Activated naive CD4-positive, alpha-beta T cell treated with anti-CD3 and anti-CD28 coated beads for 36 hours (primary cell): ENCODE measurements around the gene ZMYM2. TPM values are rescaled to one million over a fixed set of nuclear protein-coding genes. Genes with fewer than 3 reads are reported as not detected.

Experiments used
- CTCF ChIA-PET: fragments of 350-600 bp; sonication (Branson Sonifier 250); formaldehyde crosslinking; loops from one replicate; lab custom pipeline; 2021; ENCODE audit warnings: antibody characterized with exemption; lab: Charles Lee
- DNase-seq: peaks from one replicate; pipeline ENCODE4 v3.0.0-alpha.2; 2020
- H3K27ac Mint-ChIP-seq: one replicate; pipeline ENCODE4 v1.8.0; 2021; ENCODE audit warnings: mild to moderate bottlenecking, mixed read lengths
- H3K27me3 Mint-ChIP-seq: one replicate; pipeline ENCODE4 v1.8.0; 2021; ENCODE audit warnings: low read depth, mixed read lengths
- H3K36me3 Mint-ChIP-seq: one replicate; pipeline ENCODE4 v1.8.0; 2021; ENCODE audit warnings: low read depth, mixed read lengths
- H3K4me1 Mint-ChIP-seq: one replicate; pipeline ENCODE4 v1.8.0; 2021; ENCODE audit warnings: low read depth, mixed read lengths
- H3K4me3 Mint-ChIP-seq: one replicate; pipeline ENCODE4 v1.8.0; 2021; ENCODE audit warnings: mild to moderate bottlenecking, moderate library complexity, mixed read lengths
- H3K9me3 Mint-ChIP-seq: one replicate; pipeline ENCODE4 v1.8.0; 2021; ENCODE audit warnings: mixed read lengths
- intact Hi-C: fragments of 100-400 bp; cut with micrococcal nuclease; formaldehyde crosslinking; loops from one replicate; pipeline ENCODE4 v1.15.1; 2023
- total RNA-seq, 2 experiments: library from RNA; stranded (reverse); gene quantifications; one replicate each; pipeline ENCODE4 v1.2.3, GENCODE V29; 2021

Gene ZMYM2
- total RNA-seq, 2 experiments from 2014 or later, result 38.9 to 42.9 TPM

GRCh38 chr13:20053891-20054290, 95.4 kb downstream of the ZMYM2 start:
- peaks cover 24% of the 10 kb centered on the region for H3K36me3 Mint-ChIP-seq
- H3K27ac Mint-ChIP-seq, result no peak overlapping the region
- intact Hi-C loops, result no loop called here
- H3K27me3 Mint-ChIP-seq, result no peaks in the 10 kb centered on the region
- H3K4me1 Mint-ChIP-seq, result peaks cover 15% of the 10 kb centered on the region
- DNase-seq, result no peak
- no peaks in the 10 kb centered on the region for H3K9me3 Mint-ChIP-seq
- CTCF ChIA-PET, result interaction anchor here (0.6 kb wide), 2 partner anchors 67 to 110 kb away, joined by 3 read pairs; no protein-coding TSS in a partner anchor
- no peak overlapping the region for H3K4me3 Mint-ChIP-seq

- CTCF ChIA-PET, result interaction anchor here (0.6 kb wide), 1 partner anchor 110 kb away, joined by 3 read pairs; no protein-coding TSS in a partner anchor
- Mint-ChIP-seq H3K27ac (no peak overlapping the region), H3K27me3 (no peaks in the 10 kb centered on the region), H3K36me3 (peaks cover 28% of the 10 kb centered on the region), H3K4me3 (no peak overlapping the region), H3K9me3 (no peaks in the 10 kb centered on the region), H3K4me1 (peaks cover 8% of the 10 kb centered on the region)
- no peak for DNase-seq
- intact Hi-C loops, result no loop called here
Measured at GRCh38 chr13:20054586-20054985, 96.1 kb downstream of the ZMYM2 start.

- no peak for DNase-seq
- Mint-ChIP-seq H3K27me3 (no peaks in the 10 kb centered on the region), H3K4me1 (peaks cover 2% of the 10 kb centered on the region), H3K4me3 (no peak overlapping the region), H3K9me3 (no peaks in the 10 kb centered on the region), H3K27ac (no peak overlapping the region), H3K36me3 (peaks cover 28% of the 10 kb centered on the region)
- CTCF ChIA-PET, result no interaction called here
- intact Hi-C loops, result no loop called here
Measured at GRCh38 chr13:20057214-20057613, 98.7 kb downstream of the ZMYM2 start.

- H3K36me3 Mint-ChIP-seq, result peaks cover 23% of the 10 kb centered on the region
- intact Hi-C loops, result no loop called here
- no peak overlapping the region for H3K27ac Mint-ChIP-seq
- no peak for DNase-seq
- H3K4me3 Mint-ChIP-seq, result no peak overlapping the region
- H3K4me1 Mint-ChIP-seq, result peaks cover 2% of the 10 kb centered on the region
- no peaks in the 10 kb centered on the region for H3K27me3 Mint-ChIP-seq
- CTCF ChIA-PET, result no interaction called here
- no peaks in the 10 kb centered on the region for H3K9me3 Mint-ChIP-seq
Measured at GRCh38 chr13:20057963-20058362, 99.4 kb downstream of the ZMYM2 start.

- no peak for DNase-seq
- no peaks in the 10 kb centered on the region for H3K9me3 Mint-ChIP-seq
- peaks cover 2% of the 10 kb centered on the region for H3K4me1 Mint-ChIP-seq
- H3K27ac Mint-ChIP-seq, result no peak overlapping the region
- no peaks in the 10 kb centered on the region for H3K27me3 Mint-ChIP-seq
- intact Hi-C loops, result no loop called here
- CTCF ChIA-PET, result no interaction called here
- H3K4me3 Mint-ChIP-seq, result no peak overlapping the region
- H3K36me3 Mint-ChIP-seq, result peaks cover 23% of the 10 kb centered on the region
Measured at GRCh38 chr13:20058476-20058875, 99.9 kb downstream of the ZMYM2 start.

- Mint-ChIP-seq H3K27me3 (no peaks in the 10 kb centered on the region), H3K4me1 (no peaks in the 10 kb centered on the region), H3K27ac (no peak overlapping the region), H3K4me3 (no peak overlapping the region), H3K36me3 (peaks cover 21% of the 10 kb centered on the region), H3K9me3 (no peaks in the 10 kb centered on the region)
- intact Hi-C loops, result no loop called here
- DNase-seq, result no peak
- CTCF ChIA-PET, result interaction anchor here (0.5 kb wide), 1 partner anchor 62 kb away, joined by 3 read pairs; no protein-coding TSS in a partner anchor
Measured at GRCh38 chr13:20064128-20064527, 105.6 kb downstream of the ZMYM2 start.

- Mint-ChIP-seq H3K36me3 (peaks cover 17% of the 10 kb centered on the region), H3K4me1 (no peaks in the 10 kb centered on the region), H3K9me3 (no peaks in the 10 kb centered on the region), H3K27me3 (no peaks in the 10 kb centered on the region), H3K27ac (no peak overlapping the region), H3K4me3 (no peak overlapping the region)
- CTCF ChIA-PET, result interaction anchor here (0.6 kb wide), 1 partner anchor 131 kb away, joined by 3 read pairs; no protein-coding TSS in a partner anchor
- DNase-seq, result no peak
- intact Hi-C loops, result no loop called here
Measured at GRCh38 chr13:20065516-20065915, 107.0 kb downstream of the ZMYM2 start.

GRCh38 chr13:20069956-20070355, 111.4 kb downstream of the ZMYM2 start:
- no peaks in the 10 kb centered on the region for H3K27me3 Mint-ChIP-seq
- CTCF ChIA-PET, result no interaction called here
- peaks cover 22% of the 10 kb centered on the region for H3K36me3 Mint-ChIP-seq
- no peak overlapping the region for H3K27ac Mint-ChIP-seq
- H3K4me1 Mint-ChIP-seq, result no peaks in the 10 kb centered on the region
- intact Hi-C loops, result loop anchor here (2.0 kb wide), 1 partner anchor 21 kb away; no protein-coding TSS in a partner anchor
- no peak for DNase-seq
- H3K9me3 Mint-ChIP-seq, result no peaks in the 10 kb centered on the region
- no peak overlapping the region for H3K4me3 Mint-ChIP-seq

GRCh38 chr13:20073775-20074174, 115.2 kb downstream of the ZMYM2 start:
- Mint-ChIP-seq H3K36me3 (peaks cover 18% of the 10 kb centered on the region), H3K9me3 (no peaks in the 10 kb centered on the region), H3K27ac (no peak overlapping the region), H3K4me3 (no peak overlapping the region), H3K4me1 (no peaks in the 10 kb centered on the region), H3K27me3 (no peaks in the 10 kb centered on the region)
- DNase-seq, result no peak
- intact Hi-C loops, result no loop called here
- CTCF ChIA-PET, result interaction anchor here (0.9 kb wide), 1 partner anchor 18 kb away, joined by 3 read pairs; no protein-coding TSS in a partner anchor

- peaks cover 18% of the 10 kb centered on the region for H3K36me3 Mint-ChIP-seq
- no peak overlapping the region for H3K4me3 Mint-ChIP-seq
- H3K27me3 Mint-ChIP-seq, result no peaks in the 10 kb centered on the region
- no peak for DNase-seq
- H3K4me1 Mint-ChIP-seq, result no peaks in the 10 kb centered on the region
- intact Hi-C loops, result no loop called here
- CTCF ChIA-PET, result no interaction called here
- no peaks in the 10 kb centered on the region for H3K9me3 Mint-ChIP-seq
- no peak overlapping the region for H3K27ac Mint-ChIP-seq
Measured at GRCh38 chr13:20074966-20075365, 116.4 kb downstream of the ZMYM2 start.

GRCh38 chr13:20077086-20077485, 118.6 kb downstream of the ZMYM2 start:
- Mint-ChIP-seq H3K27ac (no peak overlapping the region), H3K27me3 (no peaks in the 10 kb centered on the region), H3K4me1 (no peaks in the 10 kb centered on the region), H3K4me3 (no peak overlapping the region), H3K36me3 (peaks cover 14% of the 10 kb centered on the region), H3K9me3 (no peaks in the 10 kb centered on the region)
- DNase-seq, result no peak
- CTCF ChIA-PET, result no interaction called here
- intact Hi-C loops, result no loop called here

GRCh38 chr13:20080377-20081164, 122.0 kb downstream of the ZMYM2 start:
- intact Hi-C loops, result no loop called here
- H3K4me3 Mint-ChIP-seq, result no peak overlapping the region
- H3K27ac Mint-ChIP-seq, result no peak overlapping the region
- no peaks in the 10 kb centered on the region for H3K27me3 Mint-ChIP-seq
- no peaks in the 10 kb centered on the region for H3K4me1 Mint-ChIP-seq
- CTCF ChIA-PET, result no interaction called here
- H3K9me3 Mint-ChIP-seq, result no peaks in the 10 kb centered on the region
- peaks cover 16% of the 10 kb centered on the region for H3K36me3 Mint-ChIP-seq
- DNase-seq, result no peak

GRCh38 chr13:20090349-20090748, 131.8 kb downstream of the ZMYM2 start:
- no peaks in the 10 kb centered on the region for H3K9me3 Mint-ChIP-seq
- CTCF ChIA-PET, result interaction anchor here (1.0 to 2.7 kb wide), 3 partner anchors 31 to 69 kb away, joined by 3 to 9 read pairs (median 4); no protein-coding TSS in a partner anchor

More at GRCh38 chr13:20090349-20090748, 131.8 kb downstream of the ZMYM2 start:
- no peak overlapping the region for H3K27ac Mint-ChIP-seq
- H3K4me3 Mint-ChIP-seq, result no peak overlapping the region
- no peaks in the 10 kb centered on the region for H3K27me3 Mint-ChIP-seq
- intact Hi-C loops, result loop anchor here (1.0 kb wide), 1 partner anchor 73 kb away; no protein-coding TSS in a partner anchor
- no peaks in the 10 kb centered on the region for H3K4me1 Mint-ChIP-seq
- peaks cover 2% of the 10 kb centered on the region for H3K36me3 Mint-ChIP-seq
- no peak for DNase-seq
